ENCODE data around the gene PLXNA2. TPM values are rescaled to one million over a fixed set of nuclear protein-coding genes. Genes with fewer than 3 reads are reported as not detected.

The PLXNA2 gene
- total and polyA plus RNA-seq, 2 donors (not counting 1 experiment from before 2014, with no cell fraction given) = 0.31 to 1.2 TPM

GRCh38 chr1:208013210-208013609 is 231.0 kb downstream of the PLXNA2 start:
- CTCF ChIA-PET = interaction anchor here (0.8 to 2.5 kb wide), 3 partner anchors 9 to 232 kb away, joined by 3 to 9 read pairs (median 3); no protein-coding TSS in a partner anchor
- Histone ChIP-seq H3K4me3 (ENCODE audit: control extremely low read depth in 1 of 5, extremely low read depth in 1 of 5, insufficient read depth in 1 of 5, low read depth in 2 of 5, low read length in 4 of 5) (no peak overlapping the region), H3K9ac (ENCODE audit: low read length) (no peak overlapping the region), H3K27ac (ENCODE audit: low read length in 2 of 2) (no peak overlapping the region), H3K36me3 (replicated peaks in 1 of 2; ENCODE audit: control extremely low read depth in 1 of 2, control insufficient read depth in 1 of 2, extremely low read depth in 1 of 2, insufficient read depth in 2 of 2, low read length in 1 of 2) (no peaks in the 10 kb centered on the region), H3K4me1 (ENCODE audit: control insufficient read depth in 2 of 2, insufficient read depth in 2 of 2, low read length in 2 of 2) (no peaks in the 10 kb centered on the region), H3K27me3 (replicated peaks in 1 of 4; ENCODE audit: control extremely low read depth in 1 of 4, control insufficient read depth in 3 of 4, insufficient read depth in 4 of 4, low read length in 3 of 4) (peaks cover 0 to 4% (median 0%) of the 10 kb centered on the region in 4 experiments), H3K9me3 (ENCODE audit: control extremely low read depth in 1 of 3, control insufficient read depth in 2 of 3, insufficient read depth in 1 of 3, low read length in 2 of 3) (no peaks in the 10 kb centered on the region), H3K4me2 (replicated peaks; ENCODE audit: low read depth, low read length, poor library complexity, severe bottlenecking) (no peak overlapping the region), H3K79me2 (ENCODE audit: control insufficient read depth, insufficient read depth, low read length) (no peaks in the 10 kb centered on the region), H2AFZ (ENCODE audit: insufficient read depth, low read depth, low read length, poor library complexity, severe bottlenecking) (no peak overlapping the region), H4K20me1 (ENCODE audit: control insufficient read depth, insufficient read depth, low read length, poor library complexity, severe bottlenecking) (no peaks in the 10 kb centered on the region)
- no peak overlapping the region for H3K4me3 Mint-ChIP-seq
- POLR2A ChIA-PET = no interaction called here
- 88% methylated on average over 2 of the region's 2 CpGs for WGBS (ENCODE audit: insufficient coverage)
- ATAC-seq (ENCODE audit: low read depth) = no peak
- TF ChIP-seq EZH2 (IDR thresholded peaks at IDR 0.05; ENCODE audit: borderline replicate concordance, insufficient read depth, low read depth, low read length, poor library complexity, severe bottlenecking) = no peak
- no peak for TF ChIP-seq CTCF (IDR thresholded peaks at IDR 0.05)
- no peak for DNase-seq
- H3K4me1 Mint-ChIP-seq = no peaks in the 10 kb centered on the region
- H3K27me3 Mint-ChIP-seq = peaks cover 3% of the 10 kb centered on the region
- intact Hi-C loops (cut with micrococcal nuclease) = no loop called here
- H3K27ac Mint-ChIP-seq = no peak overlapping the region
- H3K9me3 Mint-ChIP-seq (ENCODE audit: insufficient read depth) = no peaks in the 10 kb centered on the region

- Histone ChIP-seq H3K27ac (ENCODE audit: low read length in 2 of 2) (no peak overlapping the region), H3K36me3 (replicated peaks in 1 of 2; ENCODE audit: control extremely low read depth in 1 of 2, control insufficient read depth in 1 of 2, extremely low read depth in 1 of 2, insufficient read depth in 2 of 2, low read length in 1 of 2) (no peaks in the 10 kb centered on the region), H4K20me1 (ENCODE audit: control insufficient read depth, insufficient read depth, low read length, poor library complexity, severe bottlenecking) (no peaks in the 10 kb centered on the region), H3K79me2 (ENCODE audit: control insufficient read depth, insufficient read depth, low read length) (no peaks in the 10 kb centered on the region), H2AFZ (ENCODE audit: insufficient read depth, low read depth, low read length, poor library complexity, severe bottlenecking) (no peak overlapping the region), H3K9ac (ENCODE audit: low read length) (no peak overlapping the region), H3K4me3 (ENCODE audit: control extremely low read depth in 1 of 5, extremely low read depth in 1 of 5, insufficient read depth in 1 of 5, low read depth in 2 of 5, low read length in 4 of 5) (no peak overlapping the region), H3K4me1 (ENCODE audit: control insufficient read depth in 2 of 2, insufficient read depth in 2 of 2, low read length in 2 of 2) (no peaks in the 10 kb centered on the region), H3K27me3 (replicated peaks in 1 of 4; ENCODE audit: control extremely low read depth in 1 of 4, control insufficient read depth in 3 of 4, insufficient read depth in 4 of 4, low read length in 3 of 4) (peaks cover 0 to 4% (median 0%) of the 10 kb centered on the region in 4 experiments), H3K9me3 (ENCODE audit: control extremely low read depth in 1 of 3, control insufficient read depth in 2 of 3, insufficient read depth in 1 of 3, low read length in 2 of 3) (no peaks in the 10 kb centered on the region), H3K4me2 (replicated peaks; ENCODE audit: low read depth, low read length, poor library complexity, severe bottlenecking) (no peak overlapping the region)
- no peaks in the 10 kb centered on the region for H3K4me1 Mint-ChIP-seq
- H3K27ac Mint-ChIP-seq = no peak overlapping the region
- no peaks in the 10 kb centered on the region for H3K27me3 Mint-ChIP-seq
- no peaks in the 10 kb centered on the region for H3K9me3 Mint-ChIP-seq (ENCODE audit: insufficient read depth)
- no peak for ATAC-seq (ENCODE audit: low read depth)
- POLR2A ChIA-PET = no interaction called here
- TF ChIP-seq EZH2 (IDR thresholded peaks at IDR 0.05; ENCODE audit: borderline replicate concordance, insufficient read depth, low read depth, low read length, poor library complexity, severe bottlenecking) (no peak), CTCF (IDR thresholded peaks at IDR 0.05) (no peak)
- intact Hi-C loops (cut with micrococcal nuclease) = no loop called here
- no peak overlapping the region for H3K4me3 Mint-ChIP-seq
- WGBS (ENCODE audit: insufficient coverage) = no CpG with 5 or more reads among the region's 2 CpGs
- DNase-seq = no peak
- CTCF ChIA-PET = interaction anchor here (0.8 to 2.5 kb wide), 3 partner anchors 9 to 232 kb away, joined by 3 to 9 read pairs (median 3); no protein-coding TSS in a partner anchor
These were observed 231.5 kb downstream of the PLXNA2 start for GRCh38 chr1:208012721-208013120.
